ENCODE data around the gene SDF2. TPM values are rescaled to one million over a fixed set of nuclear protein-coding genes. Genes with fewer than 3 reads are reported as not detected.

The SDF2 gene
- total and polyA plus RNA-seq, 11 donors, result 19.6 to 58.6 (median 34.2) TPM

DNA sequence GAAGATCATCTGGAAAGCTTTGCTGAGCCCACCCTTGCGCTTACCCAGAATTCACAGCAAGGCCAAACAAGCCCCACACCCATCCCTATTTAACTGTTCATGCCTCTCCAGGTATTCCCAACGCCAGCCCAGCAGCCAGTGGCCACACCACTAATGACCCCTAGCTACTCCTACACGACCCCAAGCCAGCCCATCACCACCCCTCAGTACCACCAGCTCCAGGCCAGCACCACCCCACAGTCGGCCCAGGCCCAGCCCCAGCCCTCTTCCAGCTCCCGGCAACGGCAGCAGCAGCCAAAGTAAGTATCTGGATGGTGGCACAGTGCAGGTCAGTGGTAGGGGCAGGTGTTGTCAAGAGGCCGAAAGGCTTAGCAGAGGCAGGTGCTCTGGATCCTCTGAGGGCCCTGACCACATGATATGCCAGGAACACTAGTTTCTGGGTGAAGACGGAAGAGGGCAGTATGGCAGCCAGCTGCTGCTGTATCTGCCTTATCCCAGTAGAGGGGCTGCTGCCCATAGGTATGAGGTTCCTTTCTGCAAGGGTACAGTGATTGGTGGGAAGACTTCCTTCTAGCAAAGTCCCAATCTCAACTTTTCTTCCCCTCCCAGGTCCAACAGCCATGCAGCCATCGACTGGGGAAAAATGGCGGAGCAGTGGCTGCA is 39.3 kb upstream of the SDF2 start:
- no peaks in the 10 kb centered on the region for H3K4me1 ChIP-seq
- DNase-seq, result no peak
- intact Hi-C loops (cut with DNase I), result no loop called here
- H3K27ac ChIP-seq, result no peak overlapping the region
- H3K9me3 ChIP-seq, result no peaks in the 10 kb centered on the region
- H3K27me3 ChIP-seq, result no peaks in the 10 kb centered on the region
- TF ChIP-seq, protein P1, sequence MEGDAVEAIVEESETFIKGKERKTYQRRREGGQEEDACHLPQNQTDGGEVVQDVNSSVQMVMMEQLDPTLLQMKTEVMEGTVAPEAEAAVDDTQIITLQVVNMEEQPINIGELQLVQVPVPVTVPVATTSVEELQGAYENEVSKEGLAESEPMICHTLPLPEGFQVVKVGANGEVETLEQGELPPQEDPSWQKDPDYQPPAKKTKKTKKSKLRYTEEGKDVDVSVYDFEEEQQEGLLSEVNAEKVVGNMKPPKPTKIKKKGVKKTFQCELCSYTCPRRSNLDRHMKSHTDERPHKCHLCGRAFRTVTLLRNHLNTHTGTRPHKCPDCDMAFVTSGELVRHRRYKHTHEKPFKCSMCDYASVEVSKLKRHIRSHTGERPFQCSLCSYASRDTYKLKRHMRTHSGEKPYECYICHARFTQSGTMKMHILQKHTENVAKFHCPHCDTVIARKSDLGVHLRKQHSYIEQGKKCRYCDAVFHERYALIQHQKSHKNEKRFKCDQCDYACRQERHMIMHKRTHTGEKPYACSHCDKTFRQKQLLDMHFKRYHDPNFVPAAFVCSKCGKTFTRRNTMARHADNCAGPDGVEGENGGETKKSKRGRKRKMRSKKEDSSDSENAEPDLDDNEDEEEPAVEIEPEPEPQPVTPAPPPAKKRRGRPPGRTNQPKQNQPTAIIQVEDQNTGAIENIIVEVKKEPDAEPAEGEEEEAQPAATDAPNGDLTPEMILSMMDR (IDR thresholded peaks at IDR 0.05), result no peak
- peaks cover 2 to 90% (median 85%) of the 10 kb centered on the region in 9 donors for H3K36me3 ChIP-seq
- H3K4me3 ChIP-seq, result no peak overlapping the region
- ATAC-seq, result no peak
- 90 to 95% (median 93%) methylated on average over 9 to 10 of the region's 10 CpGs for WGBS, 4 donors

DNA sequence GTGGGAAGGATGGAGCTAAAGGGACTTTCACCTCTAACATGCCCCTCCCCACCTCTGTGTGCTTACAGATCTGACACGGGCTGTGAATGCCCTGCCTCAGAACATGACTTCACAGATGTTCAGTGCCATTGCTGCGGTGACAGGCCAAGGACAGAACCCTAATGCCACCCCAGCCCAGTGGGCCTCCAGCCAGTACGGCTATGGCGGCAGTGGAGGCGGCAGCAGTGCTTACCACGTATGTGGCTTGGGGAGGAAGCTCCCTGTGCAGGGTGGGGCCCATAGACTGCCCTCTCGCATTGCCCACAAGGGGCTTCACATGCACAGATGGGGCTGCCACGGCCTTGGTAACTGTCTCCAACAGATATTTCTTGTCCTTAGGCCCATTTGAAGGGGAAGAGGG is 38.6 kb upstream of the SDF2 start:
- 90 to 96% (median 92%) methylated on average over 3 to 8 of the region's 8 CpGs for WGBS, 4 donors
- no peak for ATAC-seq
- no peak for DNase-seq
- intact Hi-C loops (cut with DNase I), result no loop called here
- H3K27ac ChIP-seq, result no peak overlapping the region
- peaks cover 4 to 96% (median 91%) of the 10 kb centered on the region in 9 donors for H3K36me3 ChIP-seq
- H3K4me3 ChIP-seq, result no peak overlapping the region
- no peaks in the 10 kb centered on the region for H3K9me3 ChIP-seq
- TF ChIP-seq POLR2A (IDR thresholded peaks at IDR 0.05), result no peak
- TF ChIP-seq, protein P1 (IDR thresholded peaks at IDR 0.05), result no peak
- H3K27me3 ChIP-seq, result no peaks in the 10 kb centered on the region
- H3K4me1 ChIP-seq, result no peaks in the 10 kb centered on the region

DNA sequence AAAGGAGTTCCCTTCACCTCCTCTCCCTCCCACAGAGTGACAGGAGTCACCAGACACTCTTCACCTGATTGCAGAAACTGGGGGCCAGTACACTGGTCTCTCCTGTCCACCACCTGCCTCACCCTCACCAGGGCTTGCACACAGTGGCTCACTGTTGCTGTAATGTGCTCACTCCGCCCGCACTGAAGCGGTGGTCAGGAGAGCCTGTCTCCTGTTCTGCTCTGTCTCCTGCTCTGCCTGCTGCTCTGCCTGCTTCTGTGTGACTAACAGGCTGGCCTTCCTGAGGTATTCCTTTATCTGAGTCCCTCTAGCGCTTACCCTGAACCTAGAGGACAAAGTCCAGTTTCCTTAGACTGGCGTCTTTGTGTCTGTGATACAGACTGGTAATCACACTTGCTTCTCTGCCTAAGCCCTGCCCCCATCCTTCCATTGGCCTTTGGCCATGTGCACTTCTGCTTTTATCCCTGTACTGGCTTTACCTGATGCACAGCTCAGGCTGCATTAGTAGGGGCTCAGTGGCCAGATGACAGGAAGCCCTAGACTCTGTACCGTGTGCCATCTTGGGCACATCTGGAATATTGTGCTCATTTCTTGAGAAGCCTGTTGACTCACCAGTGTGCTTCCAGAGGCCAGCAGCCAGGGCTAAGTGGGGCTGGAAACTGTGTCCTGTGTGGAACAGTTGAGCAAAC is 36.7 kb upstream of the SDF2 start:
- Histone ChIP-seq H3K4me3 (no peak overlapping the region), H3K9me3 (no peaks in the 10 kb centered on the region), H3K27ac (no peak overlapping the region), H3K27me3 (no peaks in the 10 kb centered on the region), H3K36me3 (peaks cover 7 to 100% (median 100%) of the 10 kb centered on the region in 9 donors), H3K4me1 (no peaks in the 10 kb centered on the region)
- WGBS, 4 donors, result 89 to 94% (median 90%) methylated on average over 6 of the region's 6 CpGs
- intact Hi-C loops (cut with DNase I), result no loop called here
- no peak for TF ChIP-seq POLR2A (IDR thresholded peaks at IDR 0.05)
- TF ChIP-seq, protein P1 (IDR thresholded peaks at IDR 0.05), result no peak
- ATAC-seq (no peak), DNase-seq (no peak)

DNA sequence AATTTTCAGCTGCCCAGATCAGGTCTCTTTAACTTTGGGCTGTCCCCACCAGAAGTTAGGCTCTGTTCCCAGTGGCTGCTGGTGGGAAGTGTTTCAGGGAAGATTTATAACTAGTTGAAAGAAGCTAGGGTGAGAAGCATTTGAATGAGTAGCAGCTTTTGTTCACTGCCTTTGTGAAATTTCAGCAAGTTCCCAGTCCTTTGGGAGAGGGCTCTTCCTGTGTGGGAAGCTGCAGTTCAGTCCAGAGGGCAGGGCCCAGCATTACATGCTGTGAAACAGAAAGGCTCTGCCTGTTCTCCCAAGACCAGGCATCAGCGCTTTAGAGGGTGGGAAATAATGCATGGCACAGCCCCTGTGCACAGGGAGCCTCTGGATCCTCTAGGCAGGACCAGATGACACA is 32.2 kb upstream of the SDF2 start:
- H3K36me3 ChIP-seq, result peaks cover 7 to 100% (median 94%) of the 10 kb centered on the region in 9 donors
- DNase-seq (peak in 1 of 5 donors; percentile 4), ATAC-seq (no peak)
- no peaks in the 10 kb centered on the region for H3K4me1 ChIP-seq
- intact Hi-C loops (cut with DNase I), result no loop called here
- no peaks in the 10 kb centered on the region for H3K9me3 ChIP-seq
- H3K27ac ChIP-seq, result no peak overlapping the region
- H3K27me3 ChIP-seq, result no peaks in the 10 kb centered on the region
- no peak overlapping the region for H3K4me3 ChIP-seq
- TF ChIP-seq, protein P1 (IDR thresholded peaks at IDR 0.05), result no peak
- no peak for TF ChIP-seq POLR2A (IDR thresholded peaks at IDR 0.05)
- WGBS, 4 donors, result 36 to 100% (median 94%) methylated on average over 1 of the region's 1 CpG

Measured in heart left ventricle (tissue), 16 donors.